GM23338 (cell line): ENCODE measurements around the gene COX14. TPM values are rescaled to one million over a fixed set of nuclear protein-coding genes. Genes with fewer than 3 reads are reported as not detected.

Experiments used
- ATAC-seq: fragments of 200-7000 bp; cut with Tn5 transposase; 3 replicates; pipeline ENCODE4 v1.9.1; 2020
- DNase-seq: peaks from one replicate; pipeline ENCODE4 v3.0.0-alpha.2; 2015; ENCODE audit warnings: low spot score
- H2AFZ ChIP-seq: fragments of 200-600 bp; sonication (generic); 2 replicates; pipeline ENCODE4 v1.8.0; 2016; ENCODE audit warnings: antibody characterized with exemption, mild to moderate bottlenecking, moderate library complexity
- H3F3A ChIP-seq: fragments of 200-600 bp; sonication (generic); replicated peaks from 2 replicates; pipeline ENCODE4 v1.8.0; 2017; ENCODE audit warnings: antibody characterized with exemption, mixed run types, low read depth
- H3K27ac ChIP-seq: fragments of 200-600 bp; sonication (generic); 2 replicates; pipeline ENCODE4 v1.6.1; 2016; ENCODE audit warnings: low read depth
- H3K27me3 ChIP-seq: fragments of 200-600 bp; sonication (generic); 2 replicates; pipeline ENCODE4 v1.8.0; 2016; ENCODE audit warnings: mild to moderate bottlenecking, mixed run types, moderate library complexity; ENCODE audit not compliant: insufficient read depth
- H3K36me3 ChIP-seq: fragments of 200-600 bp; sonication (generic); 2 replicates; pipeline ENCODE4 v1.8.0; 2016; ENCODE audit warnings: mild to moderate bottlenecking; ENCODE audit not compliant: insufficient read depth
- H3K4me1 ChIP-seq: fragments of 200-600 bp; sonication (generic); 2 replicates; pipeline ENCODE4 v1.8.0; 2016; ENCODE audit warnings: mild to moderate bottlenecking, moderate library complexity; ENCODE audit not compliant: insufficient read depth
- H3K4me2 ChIP-seq: fragments of 200-600 bp; sonication (generic); 2 replicates; pipeline ENCODE4 v1.7.1; 2017; ENCODE audit warnings: mixed run types
- H3K4me3 ChIP-seq: fragments of 200-600 bp; sonication (generic); 2 replicates; pipeline ENCODE4 v1.6.1; 2016; ENCODE audit warnings: mixed run types
- H3K79me2 ChIP-seq: fragments of 200-600 bp; sonication (generic); replicated peaks from 2 replicates; pipeline ENCODE4 v1.8.0; 2017; ENCODE audit warnings: mild to moderate bottlenecking; ENCODE audit not compliant: insufficient read depth
- H3K9me2 ChIP-seq: fragments of 200-600 bp; sonication (generic); 2 replicates; pipeline ENCODE4 v1.8.0; 2017; ENCODE audit not compliant: insufficient read depth
- H4K20me1 ChIP-seq: fragments of 200-600 bp; sonication (generic); replicated peaks from 2 replicates; pipeline ENCODE4 v1.8.0; 2017; ENCODE audit warnings: mild to moderate bottlenecking; ENCODE audit not compliant: insufficient read depth
- H3K27ac Mint-ChIP-seq: 2 replicates; pipeline ENCODE4 v1.8.0; 2020; ENCODE audit warnings: inconsistent platforms, mild to moderate bottlenecking, moderate library complexity, mixed read lengths
- H3K27me3 Mint-ChIP-seq: 3 replicates; pipeline ENCODE4 v1.8.0; 2022; ENCODE audit warnings: low read depth, mild to moderate bottlenecking, moderate library complexity, mixed read lengths, inconsistent platforms; ENCODE audit not compliant: insufficient read depth, poor library complexity
- H3K36me3 Mint-ChIP-seq: 3 replicates; pipeline ENCODE4 v1.8.0; 2021; ENCODE audit warnings: low read depth, mild to moderate bottlenecking, inconsistent platforms, moderate library complexity, mixed read lengths
- H3K4me1 Mint-ChIP-seq: 3 replicates; pipeline ENCODE4 v1.8.0; 2020; ENCODE audit warnings: mild to moderate bottlenecking, inconsistent platforms, mixed read lengths
- H3K4me3 Mint-ChIP-seq: 3 replicates; pipeline ENCODE4 v1.8.0; 2021; ENCODE audit warnings: moderate library complexity, mild to moderate bottlenecking, inconsistent platforms, mixed read lengths
- H3K9me3 Mint-ChIP-seq: 3 replicates; pipeline ENCODE4 v1.8.0; 2020; ENCODE audit warnings: moderate library complexity, mild to moderate bottlenecking, inconsistent platforms, mixed read lengths
- CREB1 ChIP-seq: fragments of 250-450 bp; sonication (Bioruptor Pico); IDR thresholded peaks from 2 replicates; pipeline ENCODE4 v1.5.0; 2020; ENCODE audit warnings: low read depth, mild to moderate bottlenecking, moderate library complexity
- EZH2 ChIP-seq: fragments of 200-600 bp; sonication (generic); IDR thresholded peaks from one replicate; pipeline ENCODE4 v1.8.0; 2017; ENCODE audit warnings: antibody characterized with exemption, mild to moderate bottlenecking, low read depth; ENCODE audit not compliant: unreplicated experiment
- EZH2phosphoT487 ChIP-seq: fragments of 200-600 bp; sonication (generic); IDR thresholded peaks from one replicate; pipeline ENCODE4 v1.8.1; 2018; ENCODE audit warnings: antibody characterized with exemption; ENCODE audit not compliant: unreplicated experiment
- NANOG ChIP-seq: IDR thresholded peaks from 2 replicates; pipeline ENCODE4 v1.6.1; 2016; ENCODE audit warnings: antibody characterized with exemption, borderline replicate concordance
- POLR2AphosphoS5 ChIP-seq: IDR thresholded peaks from 2 replicates; pipeline ENCODE4 v1.6.1; 2016; ENCODE audit warnings: antibody characterized with exemption, low read depth
- STAT1 ChIP-seq: IDR thresholded peaks from one replicate; pipeline ENCODE4 v1.6.1; 2016; ENCODE audit warnings: antibody characterized with exemption; ENCODE audit not compliant: unreplicated experiment
- ZNF114 ChIP-seq: fragments of 250-450 bp; sonication (Bioruptor Pico); IDR thresholded peaks from 2 replicates; pipeline ENCODE4 v1.5.0; 2020; ENCODE audit warnings: mild to moderate bottlenecking, moderate library complexity
- ZNF331 ChIP-seq: fragments of 250-450 bp; sonication (Bioruptor Pico); IDR thresholded peaks from 2 replicates; pipeline ENCODE4 v1.5.0; 2020; ENCODE audit warnings: low read depth, mild to moderate bottlenecking, moderate library complexity
- polyA plus RNA-seq: library from polyadenylated mRNA; unstranded; fragments of >200 nt; fragmentation: Nextera tagmentation; extraction: Ambion mirVana; gene quantifications from 2 replicates; pipeline ENCODE4 v1.2.1, GENCODE V29; 2016
- total RNA-seq: library from RNA; depleted of rRNA; stranded (reverse); fragments of >200 nt; shearing (Covaris generic); gene quantifications from 2 replicates; pipeline ENCODE4 v1.2.3, GENCODE V29; 2014
- TF ChIP-seq, protein P1 (sequence below), 2 experiments: fragments of 200-600 bp in 1 of 2; sonication (generic) in 1 of 2; conservative IDR thresholded peaks; 2 replicates each; pipeline versions ENCODE4 v1.5.1 to v1.6.1; 2016 to 2017; ENCODE audit warnings: antibody characterized with exemption in 2 of 2, low read depth in 2 of 2, mild to moderate bottlenecking in 2 of 2, moderate library complexity in 1 of 2
- TF ChIP-seq, protein P2 (sequence below): IDR thresholded peaks from one replicate; pipeline ENCODE4 v1.6.1; 2018; ENCODE audit warnings: antibody characterized with exemption; ENCODE audit not compliant: unreplicated experiment
- TF ChIP-seq, protein P3 (sequence below): fragments of 250-450 bp; sonication (Bioruptor Pico); IDR thresholded peaks from 2 replicates; pipeline ENCODE4 v1.5.0; 2020; ENCODE audit warnings: mild to moderate bottlenecking, moderate library complexity
- TF ChIP-seq, protein P4 (sequence below): IDR thresholded peaks from 2 replicates; pipeline ENCODE4 v1.6.1; 2016; ENCODE audit warnings: antibody characterized with exemption

The COX14 gene
- total and polyA plus RNA-seq, 2 experiments from 2014 or later: 43.7 to 73.5 TPM

DNA sequence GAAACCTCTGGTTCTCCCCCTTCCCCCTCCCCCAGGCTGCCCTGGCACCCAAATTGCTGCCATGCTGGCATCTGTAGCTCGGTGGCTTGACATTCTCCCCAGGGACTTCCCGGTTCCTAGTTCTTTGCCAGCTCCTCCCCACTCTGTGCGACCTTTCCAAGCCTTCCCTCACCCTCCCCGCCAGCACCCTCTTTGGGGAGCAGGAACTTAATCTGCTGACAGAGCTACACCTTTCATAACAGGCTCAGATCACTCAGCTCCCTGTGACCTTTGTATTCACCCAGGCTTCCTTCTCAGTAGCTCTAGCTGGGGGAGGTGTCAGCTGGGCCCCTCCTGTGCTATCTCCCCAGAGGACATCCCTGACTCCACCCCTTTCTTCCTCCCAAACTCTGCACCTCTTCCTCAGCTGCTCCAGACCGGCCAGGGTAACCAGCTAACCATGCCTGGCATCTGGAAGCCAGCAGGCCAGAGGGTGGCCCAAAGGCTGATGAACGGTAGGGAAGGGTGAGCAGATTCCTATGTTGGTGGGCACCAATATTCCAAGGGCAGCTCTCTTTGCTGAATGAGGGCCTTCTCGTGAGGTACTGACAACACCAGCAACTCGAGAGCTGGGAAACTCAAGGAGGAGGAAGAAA, 1.8 kb upstream of the COX14 start:
- Histone ChIP-seq H3F3A (peaks cover 16% of the 10 kb centered on the region), H3K4me1 (peaks cover 12% of the 10 kb centered on the region; the same call in 1 of the 2 replicates), H3K79me2 (peaks cover 23% of the 10 kb centered on the region), H3K4me3 (no peak overlapping the region; the same call in 1 of the 2 replicates), H3K4me2 (peak overlapping the region; percentile 59), H4K20me1 (no peaks in the 10 kb centered on the region), H3K9me2 (no peaks in the 10 kb centered on the region), H3K27me3 (no peaks in the 10 kb centered on the region), H3K27ac (peak overlapping the region; percentile 84; the same call in 1 of the 2 replicates), H2AFZ (peak overlapping the region; percentile 83; the same call in 1 of the 2 replicates), H3K36me3 (no peaks in the 10 kb centered on the region)
- peak overlapping the region; percentile 53; the same call in 1 of the 2 replicates for H3K27ac Mint-ChIP-seq
- TF ChIP-seq, protein P1, sequence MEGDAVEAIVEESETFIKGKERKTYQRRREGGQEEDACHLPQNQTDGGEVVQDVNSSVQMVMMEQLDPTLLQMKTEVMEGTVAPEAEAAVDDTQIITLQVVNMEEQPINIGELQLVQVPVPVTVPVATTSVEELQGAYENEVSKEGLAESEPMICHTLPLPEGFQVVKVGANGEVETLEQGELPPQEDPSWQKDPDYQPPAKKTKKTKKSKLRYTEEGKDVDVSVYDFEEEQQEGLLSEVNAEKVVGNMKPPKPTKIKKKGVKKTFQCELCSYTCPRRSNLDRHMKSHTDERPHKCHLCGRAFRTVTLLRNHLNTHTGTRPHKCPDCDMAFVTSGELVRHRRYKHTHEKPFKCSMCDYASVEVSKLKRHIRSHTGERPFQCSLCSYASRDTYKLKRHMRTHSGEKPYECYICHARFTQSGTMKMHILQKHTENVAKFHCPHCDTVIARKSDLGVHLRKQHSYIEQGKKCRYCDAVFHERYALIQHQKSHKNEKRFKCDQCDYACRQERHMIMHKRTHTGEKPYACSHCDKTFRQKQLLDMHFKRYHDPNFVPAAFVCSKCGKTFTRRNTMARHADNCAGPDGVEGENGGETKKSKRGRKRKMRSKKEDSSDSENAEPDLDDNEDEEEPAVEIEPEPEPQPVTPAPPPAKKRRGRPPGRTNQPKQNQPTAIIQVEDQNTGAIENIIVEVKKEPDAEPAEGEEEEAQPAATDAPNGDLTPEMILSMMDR (conservative IDR thresholded peaks at IDR 0.05; ENCODE audit: low read depth in 2 of 2): no peak
- TF ChIP-seq CREB1 (CRISPR knock-in tag): no peak
- TF ChIP-seq EZH2phosphoT487: no peak
- TF ChIP-seq, protein P2, sequence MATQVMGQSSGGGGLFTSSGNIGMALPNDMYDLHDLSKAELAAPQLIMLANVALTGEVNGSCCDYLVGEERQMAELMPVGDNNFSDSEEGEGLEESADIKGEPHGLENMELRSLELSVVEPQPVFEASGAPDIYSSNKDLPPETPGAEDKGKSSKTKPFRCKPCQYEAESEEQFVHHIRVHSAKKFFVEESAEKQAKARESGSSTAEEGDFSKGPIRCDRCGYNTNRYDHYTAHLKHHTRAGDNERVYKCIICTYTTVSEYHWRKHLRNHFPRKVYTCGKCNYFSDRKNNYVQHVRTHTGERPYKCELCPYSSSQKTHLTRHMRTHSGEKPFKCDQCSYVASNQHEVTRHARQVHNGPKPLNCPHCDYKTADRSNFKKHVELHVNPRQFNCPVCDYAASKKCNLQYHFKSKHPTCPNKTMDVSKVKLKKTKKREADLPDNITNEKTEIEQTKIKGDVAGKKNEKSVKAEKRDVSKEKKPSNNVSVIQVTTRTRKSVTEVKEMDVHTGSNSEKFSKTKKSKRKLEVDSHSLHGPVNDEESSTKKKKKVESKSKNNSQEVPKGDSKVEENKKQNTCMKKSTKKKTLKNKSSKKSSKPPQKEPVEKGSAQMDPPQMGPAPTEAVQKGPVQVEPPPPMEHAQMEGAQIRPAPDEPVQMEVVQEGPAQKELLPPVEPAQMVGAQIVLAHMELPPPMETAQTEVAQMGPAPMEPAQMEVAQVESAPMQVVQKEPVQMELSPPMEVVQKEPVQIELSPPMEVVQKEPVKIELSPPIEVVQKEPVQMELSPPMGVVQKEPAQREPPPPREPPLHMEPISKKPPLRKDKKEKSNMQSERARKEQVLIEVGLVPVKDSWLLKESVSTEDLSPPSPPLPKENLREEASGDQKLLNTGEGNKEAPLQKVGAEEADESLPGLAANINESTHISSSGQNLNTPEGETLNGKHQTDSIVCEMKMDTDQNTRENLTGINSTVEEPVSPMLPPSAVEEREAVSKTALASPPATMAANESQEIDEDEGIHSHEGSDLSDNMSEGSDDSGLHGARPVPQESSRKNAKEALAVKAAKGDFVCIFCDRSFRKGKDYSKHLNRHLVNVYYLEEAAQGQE: no peak
- no peak for TF ChIP-seq STAT1
- TF ChIP-seq NANOG: no peak
- no peak for TF ChIP-seq POLR2AphosphoS5
- TF ChIP-seq ZNF114 (CRISPR knock-in tag): no peak
- TF ChIP-seq, protein P3, sequence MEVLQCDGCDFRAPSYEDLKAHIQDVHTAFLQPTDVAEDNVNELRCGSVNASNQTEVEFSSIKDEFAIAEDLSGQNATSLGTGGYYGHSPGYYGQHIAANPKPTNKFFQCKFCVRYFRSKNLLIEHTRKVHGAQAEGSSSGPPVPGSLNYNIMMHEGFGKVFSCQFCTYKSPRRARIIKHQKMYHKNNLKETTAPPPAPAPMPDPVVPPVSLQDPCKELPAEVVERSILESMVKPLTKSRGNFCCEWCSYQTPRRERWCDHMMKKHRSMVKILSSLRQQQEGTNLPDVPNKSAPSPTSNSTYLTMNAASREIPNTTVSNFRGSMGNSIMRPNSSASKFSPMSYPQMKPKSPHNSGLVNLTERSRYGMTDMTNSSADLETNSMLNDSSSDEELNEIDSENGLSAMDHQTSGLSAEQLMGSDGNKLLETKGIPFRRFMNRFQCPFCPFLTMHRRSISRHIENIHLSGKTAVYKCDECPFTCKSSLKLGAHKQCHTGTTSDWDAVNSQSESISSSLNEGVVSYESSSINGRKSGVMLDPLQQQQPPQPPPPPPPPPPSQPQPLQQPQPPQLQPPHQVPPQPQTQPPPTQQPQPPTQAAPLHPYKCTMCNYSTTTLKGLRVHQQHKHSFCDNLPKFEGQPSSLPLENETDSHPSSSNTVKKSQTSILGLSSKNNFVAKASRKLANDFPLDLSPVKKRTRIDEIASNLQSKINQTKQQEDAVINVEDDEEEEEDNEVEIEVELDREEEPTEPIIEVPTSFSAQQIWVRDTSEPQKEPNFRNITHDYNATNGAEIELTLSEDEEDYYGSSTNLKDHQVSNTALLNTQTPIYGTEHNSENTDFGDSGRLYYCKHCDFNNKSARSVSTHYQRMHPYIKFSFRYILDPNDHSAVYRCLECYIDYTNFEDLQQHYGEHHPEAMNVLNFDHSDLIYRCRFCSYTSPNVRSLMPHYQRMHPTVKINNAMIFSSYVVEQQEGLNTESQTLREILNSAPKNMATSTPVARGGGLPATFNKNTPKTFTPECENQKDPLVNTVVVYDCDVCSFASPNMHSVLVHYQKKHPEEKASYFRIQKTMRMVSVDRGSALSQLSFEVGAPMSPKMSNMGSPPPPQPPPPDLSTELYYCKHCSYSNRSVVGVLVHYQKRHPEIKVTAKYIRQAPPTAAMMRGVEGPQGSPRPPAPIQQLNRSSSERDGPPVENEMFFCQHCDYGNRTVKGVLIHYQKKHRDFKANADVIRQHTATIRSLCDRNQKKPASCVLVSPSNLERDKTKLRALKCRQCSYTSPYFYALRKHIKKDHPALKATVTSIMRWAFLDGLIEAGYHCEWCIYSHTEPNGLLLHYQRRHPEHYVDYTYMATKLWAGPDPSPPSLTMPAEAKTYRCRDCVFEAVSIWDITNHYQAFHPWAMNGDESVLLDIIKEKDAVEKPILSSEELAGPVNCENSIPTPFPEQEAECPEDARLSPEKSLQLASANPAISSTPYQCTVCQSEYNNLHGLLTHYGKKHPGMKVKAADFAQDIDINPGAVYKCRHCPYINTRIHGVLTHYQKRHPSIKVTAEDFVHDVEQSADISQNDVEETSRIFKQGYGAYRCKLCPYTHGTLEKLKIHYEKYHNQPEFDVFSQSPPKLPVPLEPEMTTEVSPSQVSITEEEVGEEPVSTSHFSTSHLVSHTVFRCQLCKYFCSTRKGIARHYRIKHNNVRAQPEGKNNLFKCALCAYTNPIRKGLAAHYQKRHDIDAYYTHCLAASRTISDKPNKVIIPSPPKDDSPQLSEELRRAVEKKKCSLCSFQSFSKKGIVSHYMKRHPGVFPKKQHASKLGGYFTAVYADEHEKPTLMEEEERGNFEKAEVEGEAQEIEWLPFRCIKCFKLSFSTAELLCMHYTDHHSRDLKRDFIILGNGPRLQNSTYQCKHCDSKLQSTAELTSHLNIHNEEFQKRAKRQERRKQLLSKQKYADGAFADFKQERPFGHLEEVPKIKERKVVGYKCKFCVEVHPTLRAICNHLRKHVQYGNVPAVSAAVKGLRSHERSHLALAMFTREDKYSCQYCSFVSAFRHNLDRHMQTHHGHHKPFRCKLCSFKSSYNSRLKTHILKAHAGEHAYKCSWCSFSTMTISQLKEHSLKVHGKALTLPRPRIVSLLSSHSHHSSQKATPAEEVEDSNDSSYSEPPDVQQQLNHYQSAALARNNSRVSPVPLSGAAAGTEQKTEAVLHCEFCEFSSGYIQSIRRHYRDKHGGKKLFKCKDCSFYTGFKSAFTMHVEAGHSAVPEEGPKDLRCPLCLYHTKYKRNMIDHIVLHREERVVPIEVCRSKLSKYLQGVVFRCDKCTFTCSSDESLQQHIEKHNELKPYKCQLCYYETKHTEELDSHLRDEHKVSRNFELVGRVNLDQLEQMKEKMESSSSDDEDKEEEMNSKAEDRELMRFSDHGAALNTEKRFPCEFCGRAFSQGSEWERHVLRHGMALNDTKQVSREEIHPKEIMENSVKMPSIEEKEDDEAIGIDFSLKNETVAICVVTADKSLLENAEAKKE (CRISPR knock-in tag): no peak
- no peak for TF ChIP-seq EZH2
- TF ChIP-seq ZNF331: no peak
- TF ChIP-seq, protein P4, sequence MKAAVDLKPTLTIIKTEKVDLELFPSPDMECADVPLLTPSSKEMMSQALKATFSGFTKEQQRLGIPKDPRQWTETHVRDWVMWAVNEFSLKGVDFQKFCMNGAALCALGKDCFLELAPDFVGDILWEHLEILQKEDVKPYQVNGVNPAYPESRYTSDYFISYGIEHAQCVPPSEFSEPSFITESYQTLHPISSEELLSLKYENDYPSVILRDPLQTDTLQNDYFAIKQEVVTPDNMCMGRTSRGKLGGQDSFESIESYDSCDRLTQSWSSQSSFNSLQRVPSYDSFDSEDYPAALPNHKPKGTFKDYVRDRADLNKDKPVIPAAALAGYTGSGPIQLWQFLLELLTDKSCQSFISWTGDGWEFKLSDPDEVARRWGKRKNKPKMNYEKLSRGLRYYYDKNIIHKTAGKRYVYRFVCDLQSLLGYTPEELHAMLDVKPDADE: no peak
- H3K9me3 Mint-ChIP-seq: peaks cover 2% of the 10 kb centered on the region; the same call in 1 of the 3 replicates
- peaks cover 24% of the 10 kb centered on the region for H3K4me1 Mint-ChIP-seq
- peaks cover 3% of the 10 kb centered on the region; the same call in 2 of the 3 replicates for H3K36me3 Mint-ChIP-seq
- DNase-seq: no peak
- H3K27me3 Mint-ChIP-seq: peaks cover 7% of the 10 kb centered on the region
- peak overlapping the region; percentile 52; the same call in 2 of the 3 replicates for H3K4me3 Mint-ChIP-seq
- ATAC-seq: no peak
